HG02678 (cell line): ENCODE results near the gene REM1.
A peak's percentile ranks its signal among the peaks of the same experiment; 100 is the strongest.
"Not testable (repeated sequence)": the region's sequence is repeated elsewhere in the genome, so short reads cannot be mapped to it uniquely, and the experiment has no call there.

Source experiments
- ATAC-seq: cut with Tn5 transposase; IDR thresholded peaks from one replicate; pipeline ENCODE4 v1.9.1; 2021; ENCODE audit warnings: mild to moderate bottlenecking, moderate library complexity; ENCODE audit not compliant: unreplicated experiment

The REM1 gene, protein sequence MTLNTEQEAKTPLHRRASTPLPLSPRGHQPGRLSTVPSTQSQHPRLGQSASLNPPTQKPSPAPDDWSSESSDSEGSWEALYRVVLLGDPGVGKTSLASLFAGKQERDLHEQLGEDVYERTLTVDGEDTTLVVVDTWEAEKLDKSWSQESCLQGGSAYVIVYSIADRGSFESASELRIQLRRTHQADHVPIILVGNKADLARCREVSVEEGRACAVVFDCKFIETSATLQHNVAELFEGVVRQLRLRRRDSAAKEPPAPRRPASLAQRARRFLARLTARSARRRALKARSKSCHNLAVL

DNA sequence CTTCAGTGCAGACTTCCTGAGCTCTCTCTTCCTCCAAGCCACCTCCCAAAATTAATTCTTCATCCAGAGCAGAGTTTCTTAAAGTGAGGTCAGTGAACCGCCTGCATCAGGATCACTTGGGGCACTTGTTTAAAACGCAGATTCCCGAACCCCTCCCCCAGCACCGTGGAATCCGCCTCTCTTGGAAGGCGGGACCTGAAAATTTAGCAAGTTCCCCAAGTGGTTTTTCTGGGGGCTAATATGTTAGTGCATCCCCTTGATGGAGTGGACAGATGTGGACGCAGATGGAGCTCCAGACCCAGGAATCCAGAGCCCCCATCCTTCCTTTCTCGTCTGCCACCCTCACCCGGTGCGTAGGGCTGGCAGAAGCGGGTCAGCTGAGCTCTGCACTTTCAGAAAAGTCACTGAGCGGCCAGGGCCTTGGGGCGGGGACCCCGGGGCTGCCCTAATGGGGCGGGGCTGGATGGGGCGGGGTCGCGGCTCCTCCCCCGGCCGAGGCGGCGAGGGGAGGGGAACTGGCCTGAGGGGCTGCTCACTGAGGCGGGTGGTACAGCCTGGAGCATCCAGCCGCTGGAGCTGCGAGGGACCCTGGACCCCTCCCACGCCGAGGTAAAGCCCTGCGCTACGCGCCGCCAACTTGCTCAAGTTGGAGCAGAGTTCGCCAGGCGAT lies at the start of gene REM1, which contains the start of gene DEFB124:
TSS of gene REM1 (plus strand) at position 531 of the 670 bp plus-strand sequence. CDS start 1,158 bp downstream, outside the sequence.
TSS of gene DEFB124 (minus strand) at position 370 of the 670 bp plus-strand sequence. CDS start 2,114 bp downstream, outside the sequence.
- no peak for ATAC-seq

DNA sequence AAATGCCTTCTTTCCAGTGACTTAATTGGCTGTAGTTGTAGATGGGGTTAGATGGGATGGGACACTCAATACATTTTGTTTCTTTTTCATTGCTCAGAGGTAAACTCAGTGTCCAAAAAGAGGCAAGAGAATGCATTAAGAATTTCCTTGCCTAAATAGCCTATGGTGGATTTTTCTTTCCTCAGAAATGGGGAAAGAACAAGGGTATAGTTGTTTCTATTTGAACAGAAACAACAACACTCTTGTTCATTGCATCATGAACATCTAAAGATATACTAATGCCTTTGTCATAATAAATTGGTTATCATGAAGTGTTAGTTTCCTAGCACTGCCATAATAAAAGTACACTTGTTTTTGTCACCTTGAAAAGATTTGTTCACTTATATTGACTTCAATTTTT lies 49.3 kb upstream of the REM1 start:
- ATAC-seq, result no peak

DNA sequence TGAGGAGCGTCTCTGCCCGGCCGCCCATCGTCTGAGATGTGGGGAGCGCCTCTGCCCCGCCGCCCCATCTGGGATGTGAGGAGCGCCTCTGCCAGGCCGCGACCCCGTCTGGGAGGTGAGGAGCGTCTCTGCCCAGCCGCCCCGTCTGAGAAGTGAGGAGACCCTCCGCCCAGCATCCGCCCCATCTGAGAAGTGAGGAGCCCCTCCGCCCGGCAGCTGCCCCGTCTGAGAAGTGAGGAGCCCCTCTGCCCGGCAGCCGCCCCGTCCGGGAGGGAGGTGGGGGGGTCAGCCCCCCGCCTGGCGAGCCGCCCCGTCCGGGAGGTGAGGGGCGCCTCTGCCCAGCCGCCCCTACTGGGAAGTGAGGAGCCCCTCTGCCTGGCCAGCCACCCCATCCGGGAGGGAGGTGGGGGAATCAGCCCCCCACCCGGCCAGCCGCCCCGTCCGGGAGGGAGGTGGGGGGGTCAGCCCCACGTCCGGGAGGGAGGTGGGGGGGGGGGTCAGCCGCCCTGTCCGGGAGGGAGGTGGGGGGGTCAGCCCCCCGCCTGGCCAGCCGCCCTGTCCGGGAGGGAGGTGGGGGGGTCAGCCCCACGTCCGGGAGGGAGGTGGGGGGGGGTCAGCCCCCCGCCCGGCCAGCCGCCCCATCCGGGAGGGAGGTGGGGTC lies 48.1 kb upstream of the REM1 start:
- not testable (repeated sequence) for ATAC-seq

DNA sequence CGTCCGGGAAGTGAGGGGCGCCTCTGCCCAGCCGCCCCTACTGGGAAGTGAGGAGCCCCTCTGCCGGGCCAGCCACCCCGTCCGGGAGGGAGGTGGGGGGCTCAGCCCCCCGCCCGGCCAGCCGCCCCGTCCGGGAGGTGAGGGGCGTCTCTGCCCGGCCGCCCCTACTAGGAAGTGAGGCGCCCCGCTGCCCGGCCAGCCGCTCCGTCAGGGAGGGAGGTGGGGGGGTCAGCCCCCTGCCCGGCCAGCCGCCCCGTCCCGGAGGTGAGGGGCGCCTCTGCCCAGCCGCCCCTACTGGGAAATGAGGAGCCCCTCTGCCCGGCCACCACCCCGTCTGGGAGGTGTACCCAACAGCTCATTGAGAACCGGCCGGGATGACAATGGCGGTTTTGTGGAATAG lies 47.5 kb upstream of the REM1 start:
- ATAC-seq, result not testable (repeated sequence)

DNA sequence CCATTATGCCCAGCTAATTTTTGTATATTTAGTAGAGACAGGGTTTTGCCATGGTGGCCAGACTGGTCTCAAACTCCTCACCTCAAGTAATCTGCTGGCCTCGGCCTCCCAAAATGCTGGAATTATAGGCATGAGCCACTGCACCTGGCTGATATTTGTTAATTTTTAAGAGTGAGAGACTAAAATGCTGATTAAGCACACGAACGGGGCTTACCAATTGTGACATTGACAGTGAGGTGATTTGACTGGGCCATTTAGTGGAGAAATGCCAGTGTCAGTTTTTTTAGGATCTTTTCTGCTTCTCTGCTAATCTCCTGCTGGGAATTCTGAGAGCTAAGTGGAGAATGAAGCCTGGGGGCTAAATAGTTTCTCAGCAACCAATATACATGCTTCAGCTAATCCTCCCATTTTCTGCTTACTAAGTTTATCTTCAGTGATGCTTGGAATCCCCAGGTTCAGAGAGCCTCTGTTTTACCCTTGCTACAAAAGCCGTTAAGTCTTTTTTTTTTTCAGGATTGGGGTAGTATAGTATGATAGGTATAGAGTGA lies 44.4 kb upstream of the REM1 start:
- ATAC-seq, result no peak

DNA sequence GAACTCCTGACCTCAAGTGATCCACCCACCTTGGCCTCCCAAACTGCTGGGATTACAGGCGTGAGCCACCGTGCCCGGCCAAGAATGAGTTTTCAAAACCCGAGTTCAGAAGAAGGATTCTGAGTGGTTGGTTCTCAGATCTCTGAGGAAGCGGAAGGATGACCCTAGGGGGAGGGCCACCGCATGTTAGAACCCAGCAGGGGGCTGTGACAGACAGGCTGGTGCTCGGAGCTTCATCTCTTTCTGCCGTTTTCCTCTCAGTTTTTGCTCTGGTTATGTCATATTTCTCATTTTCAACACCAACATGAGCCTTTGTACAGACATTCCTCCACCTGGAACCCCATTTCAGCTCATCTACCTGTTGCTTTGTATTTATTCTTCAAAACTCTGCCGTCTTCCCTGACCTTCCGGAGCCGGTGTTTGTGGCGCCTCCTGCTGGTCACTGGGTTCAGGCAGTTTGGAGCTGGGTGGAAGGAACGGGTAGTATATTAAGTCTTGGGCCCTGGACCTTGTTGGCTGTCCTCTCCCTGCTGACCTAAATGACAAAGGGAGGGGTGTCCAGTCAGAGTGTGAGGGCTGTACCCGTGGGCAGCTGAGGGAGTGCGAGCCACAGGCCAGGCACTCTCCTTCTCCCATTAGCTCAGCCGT lies 35.0 kb upstream of the REM1 start, which contains the start of gene DEFB123:
TSS of gene DEFB123 (plus strand) at position 621 of the 648 bp plus-strand sequence. CDS start 67 bp downstream, outside the sequence.
- no peak for ATAC-seq

DNA sequence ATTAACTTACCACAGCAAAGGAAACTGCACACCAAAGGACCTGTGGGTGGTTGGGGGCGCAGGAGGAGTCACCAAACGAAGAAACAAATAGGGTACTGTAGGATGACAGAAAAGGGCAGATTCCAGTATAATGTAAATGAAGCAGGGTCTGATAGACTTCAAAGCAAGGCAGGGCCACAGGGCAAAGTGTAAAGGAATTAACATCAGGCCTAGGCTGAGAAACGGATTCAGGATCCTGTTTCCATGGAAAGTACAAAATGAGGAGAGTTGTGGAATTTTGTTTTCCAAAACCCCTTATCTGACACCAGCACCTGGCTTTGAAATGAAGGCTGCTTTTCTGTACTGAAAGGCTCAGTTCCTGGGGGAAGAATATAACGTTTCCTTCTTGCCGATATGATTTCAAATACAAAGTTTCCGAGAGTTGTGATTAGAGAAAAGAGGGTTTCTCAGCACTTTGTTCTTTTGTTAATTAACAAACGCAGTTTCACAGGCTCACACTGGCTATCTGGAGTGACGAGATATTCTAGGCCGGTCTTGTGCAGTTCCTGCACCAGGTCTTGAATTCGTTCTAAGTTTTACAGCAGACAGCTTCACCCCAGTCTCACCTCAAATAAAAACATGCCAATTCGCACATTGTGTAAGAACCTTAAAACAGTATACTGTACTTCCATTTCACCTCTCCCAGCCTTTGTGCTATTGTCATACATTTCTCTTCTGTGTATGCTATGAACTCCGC lies 28.8 kb upstream of the REM1 start:
- no peak for ATAC-seq

DNA sequence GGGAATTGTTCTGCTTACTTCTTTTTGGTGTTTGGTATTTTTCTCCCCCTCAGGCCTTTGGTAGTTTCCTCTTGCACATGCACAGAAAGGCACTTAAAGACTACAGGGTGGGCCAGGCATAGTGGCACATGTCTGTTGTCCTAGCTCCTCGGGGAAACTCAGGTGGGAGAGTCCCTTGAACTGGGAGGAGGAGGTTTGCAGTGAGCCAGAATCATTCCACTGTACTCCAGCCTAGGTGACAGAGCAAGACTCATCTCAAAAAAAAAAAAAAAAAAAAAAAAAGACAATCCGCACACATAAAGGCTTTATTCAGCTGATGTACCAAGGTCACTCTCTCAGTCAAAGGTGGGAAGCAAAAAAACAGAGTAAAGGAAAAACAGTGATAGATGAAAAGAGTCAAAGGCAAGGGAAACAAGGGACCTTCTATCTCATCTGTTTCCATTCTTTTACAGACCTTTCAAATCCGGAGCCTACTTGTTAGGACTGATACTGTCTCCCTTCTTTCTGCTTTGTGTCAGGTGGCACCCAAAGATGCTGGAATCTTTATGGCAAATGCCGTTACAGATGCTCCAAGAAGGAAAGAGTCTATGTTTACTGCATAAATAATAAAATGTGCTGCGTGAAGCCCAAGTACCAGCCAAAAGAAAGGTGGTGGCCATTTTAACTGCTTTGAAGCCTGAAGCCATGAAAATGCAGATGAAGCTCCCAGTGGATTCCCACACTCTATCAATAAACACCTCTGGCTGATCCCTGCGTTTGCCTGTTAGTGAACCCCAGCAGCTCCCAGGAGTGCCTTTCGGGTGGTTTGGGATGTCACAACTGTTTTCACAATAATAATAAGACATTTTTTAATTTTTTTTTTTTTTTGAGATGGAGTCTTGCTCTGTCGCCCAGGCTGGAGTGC lies 25.3 kb upstream of the REM1 start:
- ATAC-seq, result no peak

DNA sequence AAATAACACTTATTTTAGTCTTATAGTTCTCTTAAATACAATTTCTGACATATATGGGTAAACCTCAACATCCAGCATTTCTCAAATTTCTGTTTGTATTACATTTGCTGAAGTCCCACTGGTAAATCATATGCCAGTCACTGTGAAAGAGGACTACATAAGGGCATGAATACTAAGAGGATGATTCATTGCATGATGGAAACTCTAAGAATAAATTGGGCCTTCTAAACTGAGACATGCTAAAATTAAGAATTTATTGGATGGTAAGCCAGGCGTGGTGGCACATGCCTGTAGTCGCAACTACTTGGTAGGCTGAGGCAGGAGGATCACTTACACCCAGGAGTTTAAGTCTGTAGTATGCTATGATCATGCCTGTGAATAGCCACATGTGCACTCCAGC lies 22.5 kb upstream of the REM1 start:
- ATAC-seq, result no peak

DNA sequence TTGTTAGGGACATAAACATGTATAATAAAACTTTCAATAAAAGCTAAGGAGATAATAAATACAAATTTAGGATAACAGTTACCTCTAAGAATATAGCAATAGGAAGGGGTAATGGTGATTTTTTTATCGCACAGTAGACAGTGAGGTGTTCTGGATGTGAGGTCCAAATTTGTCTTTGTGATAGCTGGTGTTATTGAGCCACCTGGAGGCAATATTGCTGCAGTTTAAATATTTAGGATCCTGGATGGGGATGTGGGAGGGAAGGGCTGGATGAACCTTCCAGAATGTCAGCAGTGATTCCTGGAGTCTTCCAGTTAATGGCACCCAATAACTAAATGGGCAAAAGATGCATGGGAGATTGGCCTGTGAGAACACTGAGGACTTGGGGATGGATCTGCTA lies 20.7 kb upstream of the REM1 start:
- no peak for ATAC-seq

DNA sequence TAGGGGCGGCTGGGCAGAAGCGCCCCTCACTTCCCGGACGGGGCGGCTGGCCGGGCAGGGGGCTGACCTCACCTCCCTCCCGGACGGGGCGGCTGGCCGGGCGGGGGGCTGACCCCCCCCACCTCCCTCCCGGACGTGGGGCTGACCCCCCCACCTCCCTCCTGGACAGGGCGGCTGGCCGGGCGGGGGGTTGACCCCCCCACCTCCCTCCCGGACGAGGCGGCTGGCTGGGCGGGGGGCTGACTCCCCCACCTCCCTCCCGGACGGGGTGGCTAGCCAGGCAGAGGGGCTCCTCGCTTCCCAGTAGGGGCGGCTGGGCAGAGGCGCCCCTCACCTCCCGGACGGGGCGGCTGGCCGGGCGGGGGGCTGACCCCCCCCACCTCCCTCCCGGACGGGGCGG lies 4.1 kb upstream of the REM1 start:
- not testable (repeated sequence) for ATAC-seq

DNA sequence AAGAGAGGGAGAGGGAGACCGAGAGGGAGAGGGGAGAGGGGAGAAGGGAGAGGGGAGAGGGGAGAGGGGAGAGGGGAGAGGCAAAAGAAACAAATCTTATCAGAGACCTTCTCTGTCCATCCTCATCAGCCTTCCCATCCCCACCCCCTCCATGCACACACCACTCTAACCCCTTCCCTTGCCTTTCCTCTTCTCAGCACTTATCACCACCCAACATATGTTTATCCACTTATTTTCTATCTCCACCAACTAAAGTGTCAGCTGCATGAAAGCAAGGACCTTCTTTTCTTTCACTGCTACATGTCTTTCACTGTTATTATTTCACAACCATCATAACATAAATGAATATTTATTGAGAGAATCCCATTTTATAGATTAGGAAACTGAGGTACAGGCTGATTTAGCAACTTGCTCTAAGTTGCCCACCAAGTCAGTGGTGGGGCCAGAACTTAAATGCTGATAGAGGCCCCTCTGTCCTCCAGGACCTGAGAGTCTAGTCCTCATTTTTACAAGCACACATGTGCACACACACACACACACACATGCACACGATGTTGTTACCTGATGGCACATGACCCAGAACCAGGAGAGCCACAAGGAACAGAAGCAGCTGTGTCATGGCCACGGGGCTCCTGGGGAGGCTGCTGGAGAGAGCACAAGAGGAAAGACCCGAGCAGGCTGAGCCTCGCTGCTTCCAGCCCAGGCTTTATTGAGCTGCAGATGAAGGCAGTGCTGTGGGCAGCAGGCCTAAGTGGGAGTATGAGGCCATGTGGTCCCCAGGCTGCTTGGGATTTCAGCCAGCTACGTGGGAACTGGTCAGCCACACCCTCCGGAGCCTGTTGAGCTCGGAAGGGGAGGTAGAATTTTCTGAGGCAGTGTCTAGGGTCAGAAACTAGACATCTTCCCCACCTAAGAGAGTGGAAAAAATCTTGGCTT lies 2.4 kb upstream of the REM1 start:
- no peak for ATAC-seq

DNA sequence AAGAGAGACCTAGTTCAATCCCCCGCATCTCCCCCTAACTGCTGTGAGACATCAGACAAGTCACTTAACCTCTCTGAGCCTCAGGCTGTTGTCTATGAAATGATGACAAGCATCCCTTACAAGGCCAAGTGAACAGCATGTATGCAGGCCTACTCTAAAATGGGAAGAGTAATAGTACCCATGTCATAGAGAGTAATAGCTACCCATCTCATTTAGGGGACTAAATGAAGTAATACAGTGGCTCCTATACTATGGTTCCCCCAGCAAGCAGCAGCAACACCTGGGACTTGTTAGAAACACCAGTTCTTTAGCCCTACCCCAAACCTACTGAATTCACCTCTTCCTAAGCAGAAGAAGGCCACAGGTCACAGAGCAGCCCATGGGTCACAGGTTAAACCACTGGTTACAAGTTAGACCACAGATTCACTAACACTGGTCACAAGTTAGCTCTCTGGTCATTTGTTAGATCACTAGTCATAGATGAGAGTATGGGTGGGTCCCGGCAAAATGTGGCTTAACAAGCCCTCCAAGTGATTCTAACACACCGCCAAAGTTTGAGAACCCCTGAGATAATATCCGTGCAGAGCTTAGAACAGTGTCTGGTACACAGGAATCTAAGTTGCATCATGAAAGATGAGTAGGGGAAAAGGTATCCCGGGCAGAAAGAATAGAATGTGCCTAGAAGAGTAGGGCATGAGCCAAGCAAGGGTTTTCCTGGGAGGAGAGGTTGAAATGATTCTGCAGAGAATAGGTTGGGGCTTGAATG lies 1.6 kb upstream of the REM1 start:
- ATAC-seq, result no peak

DNA sequence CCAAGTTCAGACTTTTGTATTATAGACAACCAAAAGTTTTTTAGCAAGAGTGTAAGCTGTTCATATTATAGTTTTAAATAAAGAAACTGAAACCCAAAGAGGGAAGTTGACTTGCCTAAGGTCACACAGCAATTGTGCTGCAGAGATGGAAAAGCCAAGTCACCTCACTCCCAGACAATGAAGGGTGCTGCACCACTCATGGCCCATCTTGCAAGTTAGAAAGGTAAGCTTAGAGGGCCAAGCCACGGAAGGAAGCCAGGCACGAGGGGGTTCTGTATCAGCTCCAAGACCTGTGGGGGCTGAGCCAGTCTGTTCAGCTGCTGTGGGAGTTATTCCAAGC lies 1.0 kb upstream of the REM1 start:
- peak; percentile 60 for ATAC-seq

DNA sequence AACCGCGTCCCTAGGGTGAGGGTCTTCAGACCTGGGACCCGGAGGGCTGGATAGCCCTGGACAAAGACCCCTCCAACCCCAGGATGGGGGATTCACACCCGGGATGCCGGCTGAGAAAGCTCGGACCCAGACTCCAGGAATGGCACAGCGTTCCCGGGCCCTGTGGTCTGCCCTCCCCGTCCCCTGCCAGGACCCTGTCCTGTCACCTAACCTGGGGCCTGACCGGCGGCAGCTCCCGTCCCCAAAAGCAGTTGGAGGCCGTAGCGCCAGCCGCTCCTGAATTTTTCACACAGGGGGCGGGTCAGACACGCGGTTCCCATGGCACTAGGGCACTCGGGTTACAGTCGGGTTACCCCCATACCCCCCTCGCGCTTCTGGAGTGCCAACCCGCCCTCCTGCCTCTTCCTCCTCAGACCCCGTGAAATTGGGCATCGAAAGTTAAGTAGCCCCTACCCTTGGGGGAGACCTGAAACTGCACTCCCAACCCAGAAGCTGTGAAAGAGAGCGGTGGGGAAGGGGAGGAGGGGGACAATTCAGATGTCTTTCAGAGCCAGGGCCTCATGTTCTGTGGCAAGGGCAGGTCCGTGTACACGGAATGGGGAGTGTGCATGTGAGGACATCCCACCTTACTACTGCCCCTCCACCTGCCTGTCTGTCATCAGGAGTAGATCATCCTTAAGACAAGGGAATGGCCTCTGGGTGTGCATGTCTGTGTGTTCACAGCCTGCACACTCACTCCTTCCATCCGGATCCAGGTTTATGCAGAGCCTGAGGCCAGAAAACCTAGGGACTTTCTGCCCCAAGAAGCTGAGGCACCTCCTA lies 595 bp downstream of the REM1 start:
- no peak for ATAC-seq

DNA sequence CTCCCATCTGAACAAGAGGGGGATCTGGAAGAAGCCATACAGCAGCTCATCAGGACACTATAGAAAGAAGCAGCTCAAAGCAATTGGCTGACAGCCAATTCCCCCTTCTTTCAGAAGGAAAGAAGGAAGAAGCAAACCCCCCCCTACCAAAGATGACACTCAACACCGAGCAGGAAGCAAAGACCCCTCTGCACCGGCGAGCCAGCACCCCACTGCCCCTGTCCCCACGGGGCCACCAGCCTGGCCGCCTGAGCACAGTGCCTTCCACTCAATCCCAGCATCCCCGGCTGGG lies 1.2 kb downstream of the REM1 start:
- ATAC-seq, result no peak

DNA sequence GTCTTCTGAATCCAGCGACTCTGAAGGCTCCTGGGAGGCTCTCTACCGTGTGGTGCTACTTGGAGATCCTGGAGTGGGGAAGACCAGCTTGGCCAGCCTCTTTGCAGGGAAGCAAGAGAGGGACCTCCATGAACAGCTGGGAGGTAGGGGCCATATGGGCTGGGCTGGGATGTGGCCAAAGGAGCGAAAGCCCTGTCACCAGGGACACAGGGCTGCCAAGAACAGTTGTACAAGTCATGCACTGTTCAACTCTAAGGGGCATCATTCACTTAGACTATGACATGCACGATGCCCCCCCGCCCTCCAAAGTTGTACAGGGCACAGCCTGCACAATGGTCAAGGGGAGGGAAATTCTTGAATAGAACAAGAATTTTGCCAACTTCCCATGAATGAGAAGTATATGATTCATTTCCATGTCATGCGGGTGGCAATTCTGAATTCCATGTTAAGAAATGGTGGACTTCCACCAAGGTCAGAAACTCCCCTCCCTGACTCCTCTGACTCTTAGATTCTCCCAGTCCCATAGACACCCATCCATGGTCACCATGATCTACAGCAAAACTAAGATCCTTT lies 1.6 kb downstream of the REM1 start:
- ATAC-seq, result no peak
